Testis (tissue), 3 donors: Measurements from ENCODE around the gene RASA3. TPM values are rescaled to one million over a fixed set of nuclear protein-coding genes. Genes with fewer than 3 reads are reported as not detected.

ENCODE experiments used
- DNase-seq: peaks from one replicate; pipeline ENCODE4 v3.0.0-alpha.2; 2019
- H3K27ac ChIP-seq, 2 donors: fragments of 200-600 bp; sonication (generic); one replicate each; pipeline ENCODE4 v1.5.1; 2019
- H3K27me3 ChIP-seq: fragments of 200-600 bp; sonication (generic); one replicate; pipeline ENCODE4 v1.5.1; 2019
- H3K36me3 ChIP-seq: fragments of 200-600 bp; sonication (generic); one replicate; pipeline ENCODE4 v1.5.1; 2017; ENCODE audit warnings: low read depth; ENCODE audit errors: missing control alignments
- H3K4me1 ChIP-seq: fragments of 200-600 bp; sonication (generic); one replicate; pipeline ENCODE4 v1.5.1; 2019
- H3K4me3 ChIP-seq, 2 donors: fragments of 200-600 bp; sonication (generic); one replicate each; pipeline ENCODE4 v1.5.1; 2017 to 2019
- H3K9me3 ChIP-seq: fragments of 200-600 bp; sonication (generic); one replicate; pipeline ENCODE4 v1.5.1; 2017
- CTCF ChIP-seq, 3 experiments: fragments of 450-650 bp in 2 of 3; fragments of 200-600 bp in 1 of 3; sonication (generic) in 1 of 3; IDR thresholded peaks; one replicate each; pipeline ENCODE4 v1.5.1; 2016 to 2019; ENCODE audit warnings: antibody characterized with exemption in 3 of 3, mild to moderate bottlenecking in 2 of 3, moderate library complexity in 1 of 3
- POLR2A ChIP-seq: fragments of 450-650 bp; IDR thresholded peaks from one replicate; pipeline ENCODE4 v1.6.1; 2017; ENCODE audit warnings: antibody characterized with exemption, mild to moderate bottlenecking, moderate library complexity
- WGBS, 2 donors: methylation state at CpG; one replicate each; pipeline ENCODE4 v1.1.5; 2018; 5-methylcytosine and 5-hydroxymethylcytosine counted together
- intact Hi-C: fragments of 100-400 bp; cut with DNase I; formaldehyde crosslinking; loops from one replicate; pipeline ENCODE4 v1.15.1; 2023; ENCODE audit warnings: low total_unique reads
- polyA plus RNA-seq: library from polyadenylated mRNA; stranded (reverse); fragments of 350-450 nt; fragmentation: Illumina TruSeq; extraction: RNeasy Lipid Tissue Mini Kit (QIAGEN cat#74804); gene quantifications from one replicate; pipeline ENCODE4 v1.2.3, GENCODE V29; 2014; ENCODE audit warnings: low read depth, low replicate concordance; ENCODE audit not compliant: insufficient read depth
- total RNA-seq, 2 donors: library from RNA; depleted of rRNA; stranded (reverse); fragments of >200 nt; gene quantifications; one replicate each; pipeline ENCODE4 v1.2.3, GENCODE V29; 2016

Gene RASA3
- total and polyA plus RNA-seq, 3 donors from 2014 or later, result 13.2 to 21.6 (median 16.4) TPM

GRCh38 chr13:114000151-114001040, 132.0 kb downstream of the RASA3 start:
- Histone ChIP-seq H3K27me3 (no peaks in the 10 kb centered on the region), H3K36me3 (no peaks in the 10 kb centered on the region), H3K27ac (no peak overlapping the region), H3K4me3 (no peak overlapping the region), H3K4me1 (peaks cover 7% of the 10 kb centered on the region), H3K9me3 (no peaks in the 10 kb centered on the region)
- DNase-seq, result no peak
- 96 to 97% methylated on average over 21 to 26 of the region's 26 CpGs for WGBS, 2 donors
- intact Hi-C loops, result no loop called here
- no peak for TF ChIP-seq CTCF (IDR thresholded peaks at IDR 0.05)
- TF ChIP-seq POLR2A, result no peak

- Histone ChIP-seq H3K4me1 (peaks cover 7% of the 10 kb centered on the region), H3K27ac (peak overlapping the region in 1 of 2 donors; percentile 68), H3K9me3 (no peaks in the 10 kb centered on the region), H3K27me3 (no peaks in the 10 kb centered on the region), H3K4me3 (no peak overlapping the region), H3K36me3 (no peaks in the 10 kb centered on the region)
- intact Hi-C loops, result no loop called here
- TF ChIP-seq CTCF (IDR thresholded peaks at IDR 0.05), result no peak
- no peak for TF ChIP-seq POLR2A
- 43% methylated on average over 1 of the region's 10 CpGs; no CpG with 5 or more reads in 1 of the 2 donors for WGBS, 2 donors
- DNase-seq, result no peak
Measured at GRCh38 chr13:113999618-113999910, 132.9 kb downstream of the RASA3 start.

- Histone ChIP-seq H3K9me3 (no peaks in the 10 kb centered on the region), H3K36me3 (no peaks in the 10 kb centered on the region), H3K4me3 (no peak overlapping the region), H3K4me1 (peaks cover 7% of the 10 kb centered on the region), H3K27me3 (no peaks in the 10 kb centered on the region), H3K27ac (peak overlapping the region in 1 of 2 donors; percentile 68)
- TF ChIP-seq CTCF (IDR thresholded peaks at IDR 0.05), result no peak
- no peak for TF ChIP-seq POLR2A
- intact Hi-C loops, result no loop called here
- WGBS, 2 donors, result 58 to 67% methylated on average over 30 to 42 of the region's 42 CpGs
- no peak for DNase-seq
Measured at GRCh38 chr13:113998781-113999617, 133.4 kb downstream of the RASA3 start.

GRCh38 chr13:113997845-113998751, 134.3 kb downstream of the RASA3 start:
- H3K4me3 ChIP-seq, result no peak overlapping the region
- peaks cover 7% of the 10 kb centered on the region for H3K4me1 ChIP-seq
- 61 to 67% methylated on average over 21 to 29 of the region's 29 CpGs for WGBS, 2 donors
- TF ChIP-seq POLR2A, result no peak
- no peak for TF ChIP-seq CTCF (IDR thresholded peaks at IDR 0.05)
- no peaks in the 10 kb centered on the region for H3K36me3 ChIP-seq
- H3K27ac ChIP-seq, result peak overlapping the region in 1 of 2 donors; percentile 68
- H3K9me3 ChIP-seq, result no peaks in the 10 kb centered on the region
- no peaks in the 10 kb centered on the region for H3K27me3 ChIP-seq
- DNase-seq, result peak; percentile 58
- intact Hi-C loops, result no loop called here
